GM19468 (cell line): Measurements from ENCODE around the gene SCT.
"Not testable (repeated sequence)": the region's sequence is repeated elsewhere in the genome, so short reads cannot be mapped to it uniquely, and the experiment has no call there.

Source experiments
- ATAC-seq: cut with Tn5 transposase; IDR thresholded peaks from one replicate; pipeline ENCODE4 v1.9.1; 2021; ENCODE audit warnings: mild to moderate bottlenecking, moderate library complexity, moderate number of reproducible peaks; ENCODE audit not compliant: unreplicated experiment; ENCODE audit errors: extremely low read depth

The SCT gene

GRCh38 chr11:626475-627307, at the start of gene SCT:
TSS of gene SCT (minus strand) at chr11:627181. CDS start at chr11:627143, 38 bp downstream.
- ATAC-seq: no peak

- no peak for ATAC-seq
These were observed 47.4 kb upstream of the SCT start for GRCh38 chr11:674406-674805.

DNA sequence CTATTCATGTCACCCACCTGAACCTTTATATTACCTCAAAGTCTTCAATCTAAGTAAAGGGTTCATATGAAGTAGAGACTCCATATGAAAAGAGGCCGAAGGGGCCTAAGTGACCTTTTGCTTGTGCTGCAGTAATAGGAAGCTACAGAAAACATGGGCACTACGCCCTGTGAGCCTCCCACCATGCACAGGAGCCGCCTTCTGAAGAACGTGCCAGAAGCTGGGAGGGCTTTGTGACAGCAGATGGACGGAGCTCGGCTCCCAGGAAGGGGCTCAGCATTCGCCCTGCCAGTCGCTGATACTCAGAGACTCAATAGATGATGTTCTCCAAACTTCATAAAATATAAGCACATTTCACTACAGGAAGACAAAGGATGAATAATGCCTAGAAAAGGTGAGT, 46.9 kb upstream of the SCT start:
- no peak for ATAC-seq

- ATAC-seq: no peak
These were observed 38.8 kb upstream of the SCT start for GRCh38 chr11:665704-666281.

- no peak for ATAC-seq
These were observed 38.2 kb upstream of the SCT start for GRCh38 chr11:665062-665703.

GRCh38 chr11:662689-663274, 35.8 kb upstream of the SCT start:
- ATAC-seq: no peak

GRCh38 chr11:660681-661444, 33.9 kb upstream of the SCT start:
- no peak for ATAC-seq

DNA sequence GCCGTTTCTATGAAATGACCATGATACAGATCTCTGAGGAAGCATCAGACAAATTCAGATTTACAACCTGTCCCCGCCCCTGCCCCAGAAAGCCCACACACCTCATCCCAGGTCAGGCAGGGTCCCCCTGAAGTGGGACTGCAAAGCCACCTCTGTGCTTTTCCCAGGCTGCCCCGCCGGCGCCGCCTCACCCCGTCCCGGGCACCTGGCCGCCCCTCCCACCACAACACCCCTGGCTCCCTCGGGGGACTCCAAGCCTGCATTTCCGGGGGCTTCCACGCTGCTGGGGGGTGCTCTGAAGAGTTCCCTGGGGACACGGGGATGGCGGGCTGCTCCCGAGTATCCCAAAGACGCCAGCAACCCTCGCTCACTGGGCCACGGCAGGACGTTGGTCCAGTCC, 33.3 kb upstream of the SCT start:
- no peak for ATAC-seq

GRCh38 chr11:659532-660085, 32.6 kb upstream of the SCT start:
- ATAC-seq: no peak

DNA sequence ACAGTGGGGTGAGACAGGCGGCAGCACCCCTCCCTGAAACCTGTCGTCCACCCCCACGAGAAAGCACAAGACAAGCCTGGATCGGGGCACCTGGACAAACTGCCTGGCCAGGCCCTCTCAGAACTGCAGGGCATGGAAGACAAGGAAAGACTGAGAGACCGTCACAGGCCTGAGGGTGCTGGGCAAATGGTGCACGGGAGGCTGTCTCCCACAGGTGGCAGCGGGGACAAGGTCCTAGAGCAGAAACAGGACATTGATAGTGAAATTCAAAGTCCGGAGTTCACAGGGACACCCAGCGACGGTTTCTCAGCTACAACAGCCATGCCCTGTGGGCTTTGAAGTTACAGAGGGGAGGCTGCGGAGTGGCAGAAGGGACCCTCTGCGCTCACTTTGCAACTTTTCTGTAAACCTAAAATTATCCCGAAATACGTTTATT, 30.7 kb upstream of the SCT start:
- no peak for ATAC-seq

DNA sequence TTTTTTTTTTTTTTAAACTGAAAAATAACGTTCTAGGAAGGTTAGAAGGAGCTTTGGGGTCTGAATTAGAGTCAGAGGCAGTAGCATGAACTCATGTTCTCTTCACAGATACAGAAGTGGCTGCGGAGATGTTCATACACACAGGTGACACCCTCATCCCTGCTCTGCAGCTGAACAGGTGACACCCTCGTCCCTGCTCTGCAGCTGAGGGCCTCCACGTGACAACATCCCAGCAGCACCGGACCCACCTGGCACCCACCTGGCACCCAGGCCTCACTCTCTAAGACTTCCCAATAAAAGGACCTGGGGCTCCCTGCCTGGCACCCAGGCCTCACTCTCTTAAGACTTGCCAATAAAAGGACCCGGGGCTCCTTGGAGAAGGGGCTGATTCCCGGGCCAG, 29.9 kb upstream of the SCT start:
- no peak for ATAC-seq

DNA sequence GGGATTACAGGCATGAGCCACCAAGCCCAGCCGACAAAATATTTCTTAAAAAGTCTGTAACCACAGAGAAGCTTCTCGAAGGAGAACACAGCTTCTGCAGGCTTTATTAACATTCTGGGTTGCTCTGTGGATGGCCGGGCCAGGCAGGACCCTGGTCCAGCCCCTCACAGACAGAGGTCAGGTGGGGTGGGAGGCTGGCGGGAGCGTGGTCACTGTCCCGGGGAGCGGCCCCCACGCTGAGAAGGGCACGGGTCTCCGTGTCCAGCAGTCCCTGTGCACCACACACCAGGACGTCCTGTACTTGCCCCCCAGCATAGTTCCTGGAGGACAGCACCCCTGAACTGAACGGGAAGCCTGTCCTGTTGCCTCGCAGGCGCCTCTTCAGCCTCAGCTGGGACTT, 29.4 kb upstream of the SCT start:
- no peak for ATAC-seq

GRCh38 chr11:655036-655726, 28.2 kb upstream of the SCT start:
- no peak for ATAC-seq

- ATAC-seq: not testable (repeated sequence)
These were observed 27.5 kb upstream of the SCT start for GRCh38 chr11:654444-654843.

DNA sequence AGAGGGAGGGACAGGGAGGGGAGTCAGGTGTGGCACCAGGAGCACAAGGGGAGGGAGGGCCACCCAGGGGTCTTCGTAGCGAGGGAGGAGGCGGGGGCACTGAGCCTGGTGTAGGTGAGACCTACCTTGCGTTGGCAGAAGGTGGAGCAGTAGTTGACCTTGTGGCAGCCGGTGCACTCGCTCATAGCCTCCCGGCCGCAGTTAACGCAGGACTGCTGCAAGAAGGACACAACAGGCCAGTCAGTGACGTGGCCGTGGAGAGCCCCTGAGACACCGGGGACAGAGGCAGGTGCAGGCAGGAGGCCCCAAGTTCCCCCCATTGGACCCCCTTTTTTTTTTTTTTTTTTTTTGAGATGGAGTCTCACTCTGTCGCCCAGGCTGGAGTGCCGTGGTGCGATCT, 26.9 kb upstream of the SCT start:
- no peak for ATAC-seq

GRCh38 chr11:653136-653535, 26.2 kb upstream of the SCT start:
- ATAC-seq: not testable (repeated sequence)

GRCh38 chr11:650482-650881, 23.5 kb upstream of the SCT start:
- ATAC-seq: no peak

DNA sequence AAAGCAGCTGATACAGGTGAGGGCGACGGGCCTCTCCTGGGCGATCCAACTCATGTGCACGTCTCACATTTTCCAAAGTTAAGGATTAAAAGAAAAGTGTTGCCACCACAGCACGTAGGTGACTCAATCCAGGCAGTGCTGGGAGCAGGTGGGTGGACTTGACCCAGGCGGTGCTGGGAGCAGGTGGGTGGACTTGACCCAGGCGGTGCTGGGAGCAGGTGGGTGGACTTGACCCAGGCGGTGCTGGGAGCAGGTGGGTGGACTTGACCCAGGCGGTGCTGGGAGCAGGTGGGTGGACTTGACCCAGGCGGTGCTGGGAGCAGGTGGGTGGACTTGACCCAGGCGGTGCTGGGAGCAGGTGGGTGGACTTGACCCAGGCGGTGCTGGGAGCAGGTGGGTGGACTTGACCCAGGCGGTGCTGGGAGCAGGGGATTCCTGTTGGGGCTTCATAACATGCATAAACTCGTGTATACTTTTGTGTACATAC, 20.7 kb upstream of the SCT start:
- not testable (repeated sequence) for ATAC-seq

DNA sequence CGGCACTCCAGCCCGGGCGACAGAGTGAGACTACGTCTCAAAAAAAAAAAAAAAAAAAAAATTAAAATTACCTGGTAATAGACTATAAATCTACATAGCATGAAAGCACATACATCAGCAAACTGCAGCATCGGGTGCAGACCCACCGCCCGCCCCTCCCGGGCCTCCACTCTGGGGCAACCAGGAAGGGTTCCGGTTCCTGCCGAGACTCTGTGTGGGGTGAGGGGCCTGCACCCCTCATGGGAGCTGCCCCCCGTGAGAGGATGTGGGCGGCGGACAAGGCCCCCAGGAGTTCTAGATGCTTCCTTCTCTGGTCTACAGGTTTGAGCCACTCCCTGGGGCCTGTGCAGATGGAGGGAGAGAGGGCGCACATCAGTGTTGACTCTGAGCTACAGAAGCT, 19.2 kb upstream of the SCT start:
- no peak for ATAC-seq
